ENCODE data around the gene UNC5CL.

Gene UNC5CL

DNA sequence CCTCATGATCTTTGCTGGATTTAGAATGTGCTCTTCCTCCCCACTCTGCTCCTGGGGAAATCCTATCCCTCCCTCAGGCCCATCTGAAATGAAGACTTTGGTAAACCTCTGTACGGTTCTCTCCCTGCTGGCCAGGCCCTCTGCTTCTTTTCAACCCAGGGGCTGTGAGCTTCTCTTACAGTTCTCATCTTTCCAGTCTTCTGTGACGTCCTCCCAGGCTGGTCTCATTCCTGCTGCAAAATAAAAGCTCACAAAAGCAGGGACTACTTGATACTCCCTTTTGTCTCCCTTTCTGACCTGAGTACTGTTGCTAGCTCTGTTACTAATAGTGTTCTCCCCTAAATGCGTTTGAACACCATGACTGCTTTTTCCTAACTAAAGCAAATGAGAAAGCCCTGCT, 46.3 kb downstream of the UNC5CL start:
- H3K4me3 ChIP-seq (ENCODE audit: low read depth, low read length): no peak overlapping the region
- DNase-seq (ENCODE audit: low read depth, low spot score): no peak
- TF ChIP-seq, protein P1, sequence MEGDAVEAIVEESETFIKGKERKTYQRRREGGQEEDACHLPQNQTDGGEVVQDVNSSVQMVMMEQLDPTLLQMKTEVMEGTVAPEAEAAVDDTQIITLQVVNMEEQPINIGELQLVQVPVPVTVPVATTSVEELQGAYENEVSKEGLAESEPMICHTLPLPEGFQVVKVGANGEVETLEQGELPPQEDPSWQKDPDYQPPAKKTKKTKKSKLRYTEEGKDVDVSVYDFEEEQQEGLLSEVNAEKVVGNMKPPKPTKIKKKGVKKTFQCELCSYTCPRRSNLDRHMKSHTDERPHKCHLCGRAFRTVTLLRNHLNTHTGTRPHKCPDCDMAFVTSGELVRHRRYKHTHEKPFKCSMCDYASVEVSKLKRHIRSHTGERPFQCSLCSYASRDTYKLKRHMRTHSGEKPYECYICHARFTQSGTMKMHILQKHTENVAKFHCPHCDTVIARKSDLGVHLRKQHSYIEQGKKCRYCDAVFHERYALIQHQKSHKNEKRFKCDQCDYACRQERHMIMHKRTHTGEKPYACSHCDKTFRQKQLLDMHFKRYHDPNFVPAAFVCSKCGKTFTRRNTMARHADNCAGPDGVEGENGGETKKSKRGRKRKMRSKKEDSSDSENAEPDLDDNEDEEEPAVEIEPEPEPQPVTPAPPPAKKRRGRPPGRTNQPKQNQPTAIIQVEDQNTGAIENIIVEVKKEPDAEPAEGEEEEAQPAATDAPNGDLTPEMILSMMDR (IDR thresholded peaks at IDR 0.05; ENCODE audit: insufficient read depth, low read length, missing control alignments): no peak
- POLR2A ChIA-PET: no interaction called here
- CTCF ChIA-PET: interaction anchor here (1.3 to 2.7 kb wide), 3 partner anchors 10 to 34 kb away, joined by 3 to 7 read pairs (median 5); no protein-coding TSS in a partner anchor

DNA sequence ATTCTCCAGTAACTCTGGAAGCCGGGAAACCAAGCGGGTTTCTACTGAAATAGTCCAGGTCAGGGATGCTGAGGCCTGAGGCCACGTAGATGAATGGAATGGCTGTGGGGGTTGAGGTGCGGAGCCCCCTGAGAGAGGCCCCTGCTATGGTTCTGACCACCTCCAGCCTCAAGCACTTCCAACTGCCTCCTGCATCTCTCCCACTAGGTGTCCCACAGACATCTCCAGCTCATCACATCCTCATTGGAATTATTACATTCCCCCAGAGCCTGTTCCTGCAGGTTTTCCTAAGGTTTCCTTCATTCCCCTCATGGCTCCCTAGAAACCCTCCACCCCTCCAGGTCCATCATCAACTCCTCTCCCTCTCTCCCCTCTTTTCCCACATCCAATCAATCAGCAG, 48.7 kb downstream of the UNC5CL start:
- CTCF ChIA-PET: interaction anchor here (0.7 to 1.4 kb wide), 4 partner anchors 8 to 28 kb away, joined by 3 to 4 read pairs (median 3); no protein-coding TSS in a partner anchor
- H3K4me3 ChIP-seq (ENCODE audit: low read depth, low read length): no peak overlapping the region
- no peak for DNase-seq (ENCODE audit: low read depth, low spot score)
- TF ChIP-seq, protein P1 (IDR thresholded peaks at IDR 0.05; ENCODE audit: insufficient read depth, low read length, missing control alignments): peak; percentile 18
- POLR2A ChIA-PET: no interaction called here

DNA sequence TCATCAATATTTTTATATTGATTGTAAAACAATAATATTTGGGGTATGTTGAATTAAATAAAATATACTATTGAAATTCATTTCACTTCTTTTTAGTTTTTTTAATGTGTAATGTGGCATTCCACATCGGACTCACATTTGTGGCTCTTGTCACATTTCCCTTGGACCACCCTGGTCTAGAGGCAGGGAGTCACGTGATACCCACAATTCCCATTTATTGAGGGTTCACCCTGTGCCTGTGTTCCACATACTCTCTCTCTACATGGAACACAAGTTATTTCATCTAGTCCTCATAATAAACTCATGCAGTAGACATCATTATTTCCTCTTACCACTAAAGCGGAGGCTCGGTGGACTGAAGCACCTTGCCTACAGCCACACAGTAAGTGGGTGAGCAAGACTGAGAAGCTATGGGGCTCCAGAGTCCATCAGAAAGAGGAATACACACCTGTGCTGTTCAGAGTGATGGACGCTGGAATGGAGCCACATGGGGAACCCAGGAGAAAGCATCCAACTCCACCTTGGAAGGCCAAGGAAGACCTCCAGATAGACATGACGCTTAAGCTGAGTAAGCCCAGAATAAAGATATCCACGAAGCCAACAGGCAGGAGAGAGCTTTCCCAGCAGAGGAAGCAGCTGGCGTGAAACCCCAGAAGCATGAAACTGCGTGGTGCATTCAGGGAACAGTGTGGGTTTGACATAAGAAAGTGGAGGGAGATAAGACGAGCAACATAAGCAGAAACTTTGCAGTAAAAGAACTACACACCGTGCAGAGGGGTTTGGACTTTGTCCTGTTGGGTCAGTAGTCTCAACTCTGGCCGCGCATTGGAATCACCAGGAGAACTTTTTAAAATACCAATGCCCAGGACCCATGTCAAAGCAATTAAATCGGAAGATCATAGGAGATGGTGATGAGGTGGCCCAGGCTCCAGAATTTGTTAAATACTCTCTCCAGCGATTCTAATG, 49.5 kb downstream of the UNC5CL start:
- ChIA-PET POLR2A (no interaction called here), CTCF (interaction anchor here (0.7 to 1.4 kb wide), 3 partner anchors 7 to 19 kb away, joined by 3 to 4 read pairs (median 3); no protein-coding TSS in a partner anchor)
- no peak overlapping the region for H3K4me3 ChIP-seq (ENCODE audit: low read depth, low read length)
- TF ChIP-seq, protein P1 (IDR thresholded peaks at IDR 0.05; ENCODE audit: insufficient read depth, low read length, missing control alignments): no peak
- no peak for DNase-seq (ENCODE audit: low read depth, low spot score)

DNA sequence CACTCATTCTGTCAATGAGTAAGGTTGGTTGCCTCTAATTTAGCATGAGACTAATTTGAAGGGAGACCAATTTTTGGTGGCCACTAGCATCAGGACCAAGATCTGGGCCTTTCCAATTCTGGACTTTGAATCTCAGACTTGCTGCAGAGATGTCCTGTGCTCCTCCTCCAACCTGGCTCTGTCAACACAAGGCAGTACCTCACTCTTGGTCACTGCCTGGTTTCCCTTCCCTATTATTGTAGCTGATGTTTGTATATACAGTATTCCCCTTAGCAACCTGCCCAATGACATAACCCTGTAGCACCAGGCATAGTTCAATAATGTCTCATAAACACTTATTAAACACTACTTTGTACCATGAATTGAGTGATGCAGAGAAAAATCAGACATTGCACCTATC, 50.4 kb downstream of the UNC5CL start:
- ChIA-PET CTCF (no interaction called here), POLR2A (no interaction called here)
- no peak for DNase-seq (ENCODE audit: low read depth, low spot score)
- no peak overlapping the region for H3K4me3 ChIP-seq (ENCODE audit: low read depth, low read length)
- TF ChIP-seq, protein P1 (IDR thresholded peaks at IDR 0.05; ENCODE audit: insufficient read depth, low read length, missing control alignments): no peak

DNA sequence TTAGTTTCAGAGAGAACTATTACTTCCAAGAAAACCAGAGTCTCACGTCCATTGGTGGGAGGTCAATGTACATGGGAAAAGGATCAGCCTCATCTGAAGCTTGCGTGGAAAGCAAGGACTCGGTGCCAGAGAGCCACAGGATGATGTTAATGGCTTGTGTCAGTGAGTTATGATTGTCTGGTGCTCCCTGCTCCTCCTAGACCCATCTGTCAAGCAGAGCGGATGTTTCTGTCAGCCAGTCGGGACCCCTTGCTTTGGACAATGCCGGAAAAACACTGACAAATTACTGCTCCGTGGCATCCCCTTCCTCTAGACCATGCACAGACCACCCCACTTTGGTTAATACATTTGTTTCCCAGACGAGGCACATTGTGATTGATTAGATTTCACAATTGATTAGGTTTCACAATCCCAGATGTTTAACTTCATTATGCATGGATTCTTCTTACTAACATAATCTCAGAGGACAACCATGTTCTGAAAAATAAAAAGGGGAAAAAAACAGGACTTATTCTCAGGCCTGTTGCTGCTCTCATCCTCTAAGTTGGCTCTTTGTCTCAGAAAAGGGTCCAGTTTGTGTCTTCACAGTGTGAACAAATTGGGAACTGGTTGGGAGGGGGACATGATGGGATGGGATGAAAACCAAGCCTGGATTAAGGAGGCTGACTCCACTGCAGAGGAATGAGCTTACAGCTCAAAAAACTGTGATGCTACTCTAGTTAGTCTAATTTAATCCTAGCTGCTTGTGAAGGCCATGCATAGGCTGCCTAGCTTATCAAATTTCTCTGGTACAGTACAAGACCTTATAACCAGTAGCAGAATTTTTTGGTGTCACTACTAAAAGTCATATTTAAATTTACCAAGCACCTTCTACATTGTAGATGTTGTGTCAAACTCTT, 51.9 kb downstream of the UNC5CL start:
- H3K4me3 ChIP-seq (ENCODE audit: low read depth, low read length): no peak overlapping the region
- POLR2A ChIA-PET: no interaction called here
- CTCF ChIA-PET: interaction anchor here (1.1 to 1.7 kb wide), 4 partner anchors 10 to 40 kb away, joined by 3 to 4 read pairs (median 4); no protein-coding TSS in a partner anchor

More for the DNA sequence above, 51.9 kb downstream of the UNC5CL start:
- DNase-seq (ENCODE audit: low read depth, low spot score): no peak
- TF ChIP-seq, protein P1 (IDR thresholded peaks at IDR 0.05; ENCODE audit: insufficient read depth, low read length, missing control alignments): no peak
